Astrocyte (in vitro differentiated cells and primary cell): ENCODE results near the gene GATM.

Experiments used
- EZH2 ChIP-seq: IDR thresholded peaks from 2 replicates; pipeline ENCODE4 v1.6.1; 2012; ENCODE audit warnings: mild to moderate bottlenecking, low read length, inconsistent platforms; ENCODE audit not compliant: insufficient read depth
- TF ChIP-seq, protein P1 (sequence below): IDR thresholded peaks from 2 replicates; pipeline ENCODE4 v1.5.1; 2011; ENCODE audit warnings: low read depth, mild to moderate bottlenecking, inconsistent platforms, low read length, moderate library complexity; ENCODE audit not compliant: insufficient read depth

DNA sequence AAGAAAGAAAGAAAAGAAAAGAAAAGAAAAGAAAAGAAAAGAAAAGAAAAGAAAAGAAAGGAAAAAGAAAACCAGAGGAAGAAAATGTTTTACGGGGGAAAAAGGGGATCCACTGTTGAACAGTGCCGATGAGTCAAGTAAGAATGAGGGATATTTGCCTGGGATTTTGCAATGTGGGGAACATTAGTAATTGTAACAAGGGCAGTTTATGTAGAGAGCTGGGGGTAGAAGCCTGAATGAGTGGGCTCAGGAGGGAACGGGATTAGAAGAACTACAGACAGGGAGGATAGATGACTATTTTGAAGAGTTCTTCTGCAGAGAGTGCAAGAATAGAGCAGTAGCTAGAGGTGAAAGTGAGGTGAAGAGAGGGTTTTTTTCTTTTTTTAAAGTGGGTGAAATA lies 28.7 kb downstream of the GATM start:
- TF ChIP-seq, protein P1, sequence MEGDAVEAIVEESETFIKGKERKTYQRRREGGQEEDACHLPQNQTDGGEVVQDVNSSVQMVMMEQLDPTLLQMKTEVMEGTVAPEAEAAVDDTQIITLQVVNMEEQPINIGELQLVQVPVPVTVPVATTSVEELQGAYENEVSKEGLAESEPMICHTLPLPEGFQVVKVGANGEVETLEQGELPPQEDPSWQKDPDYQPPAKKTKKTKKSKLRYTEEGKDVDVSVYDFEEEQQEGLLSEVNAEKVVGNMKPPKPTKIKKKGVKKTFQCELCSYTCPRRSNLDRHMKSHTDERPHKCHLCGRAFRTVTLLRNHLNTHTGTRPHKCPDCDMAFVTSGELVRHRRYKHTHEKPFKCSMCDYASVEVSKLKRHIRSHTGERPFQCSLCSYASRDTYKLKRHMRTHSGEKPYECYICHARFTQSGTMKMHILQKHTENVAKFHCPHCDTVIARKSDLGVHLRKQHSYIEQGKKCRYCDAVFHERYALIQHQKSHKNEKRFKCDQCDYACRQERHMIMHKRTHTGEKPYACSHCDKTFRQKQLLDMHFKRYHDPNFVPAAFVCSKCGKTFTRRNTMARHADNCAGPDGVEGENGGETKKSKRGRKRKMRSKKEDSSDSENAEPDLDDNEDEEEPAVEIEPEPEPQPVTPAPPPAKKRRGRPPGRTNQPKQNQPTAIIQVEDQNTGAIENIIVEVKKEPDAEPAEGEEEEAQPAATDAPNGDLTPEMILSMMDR, result no peak
- no peak for TF ChIP-seq EZH2
